OCI-LY7 (cell line): ENCODE measurements around the gene KIRREL3. TPM values are rescaled to one million over a fixed set of nuclear protein-coding genes. Genes with fewer than 3 reads are reported as not detected.

Source experiments
- BruUV-seq: library from RNA; stranded (reverse); fragments of 400-500 nt; replicated peaks from 2 replicates; lab custom pipeline; 2021; lab: Mats Ljungman, UMichigan
- CTCF ChIA-PET: fragments of 300-600 bp; sonication (Branson Sonifier 250); formaldehyde crosslinking; loops from one replicate; lab custom pipeline; 2022; ENCODE audit warnings: antibody characterized with exemption; ENCODE audit not compliant: unreplicated experiment; lab: Charles Lee
- POLR2A ChIA-PET: fragments of 300-600 bp; sonication (Branson Sonifier 250); formaldehyde crosslinking; loops from one replicate; lab custom pipeline; 2022; ENCODE audit warnings: antibody characterized with exemption; lab: Charles Lee
- DNase-seq: peaks from one replicate; pipeline ENCODE4 v3.0.0-alpha.2; 2015; ENCODE audit warnings: low spot score
- H2AFZ ChIP-seq: fragments of 200-600 bp; sonication (generic), shearing (Covaris generic); 2 replicates; pipeline ENCODE4 v1.6.1; 2014; ENCODE audit warnings: mild to moderate bottlenecking, antibody characterized with exemption, low read length, moderate library complexity
- H3K27ac ChIP-seq: fragments of 200-600 bp; sonication (generic); 2 replicates; pipeline ENCODE4 v1.5.1; 2014; ENCODE audit warnings: mixed run types, low read depth, mild to moderate bottlenecking, moderate library complexity, low read length, inconsistent platforms; ENCODE audit not compliant: poor library complexity, severe bottlenecking
- H3K36me3 ChIP-seq: fragments of 200-600 bp; sonication (generic); 2 replicates; pipeline ENCODE4 v1.6.1; 2014; ENCODE audit warnings: mild to moderate bottlenecking, antibody characterized with exemption, low read length, moderate library complexity, mixed read lengths; ENCODE audit not compliant: insufficient read depth
- H3K4me1 ChIP-seq: fragments of 200-600 bp; sonication (generic); 2 replicates; pipeline ENCODE4 v1.5.1; 2014; ENCODE audit warnings: mild to moderate bottlenecking, low read length; ENCODE audit not compliant: insufficient read depth, poor library complexity, severe bottlenecking
- H3K4me2 ChIP-seq: fragments of 200-600 bp; sonication (generic); 2 replicates; pipeline ENCODE4 v1.6.1; 2014; ENCODE audit warnings: mild to moderate bottlenecking, low read length
- H3K4me3 ChIP-seq: fragments of 200-600 bp; sonication (generic); 2 replicates; pipeline ENCODE4 v1.5.1; 2014; ENCODE audit warnings: mild to moderate bottlenecking, low read depth, low read length; ENCODE audit not compliant: poor library complexity, severe bottlenecking
- H3K79me2 ChIP-seq: fragments of 200-600 bp; sonication (generic); 2 replicates; pipeline ENCODE4 v1.6.1; 2016; ENCODE audit warnings: low read depth, mild to moderate bottlenecking, low read length, moderate library complexity, mixed read lengths; ENCODE audit not compliant: insufficient read depth
- H3K9me2 ChIP-seq: fragments of 200-600 bp; sonication (generic); 2 replicates; pipeline ENCODE4 v1.6.1; 2016; ENCODE audit warnings: mild to moderate bottlenecking, low read length, mixed read lengths; ENCODE audit not compliant: insufficient read depth
- H3K9me3 ChIP-seq: fragments of 200-600 bp; sonication (generic); 2 replicates; pipeline ENCODE4 v1.6.1; 2014; ENCODE audit warnings: mild to moderate bottlenecking, mixed run types, low read length, mixed read lengths
- H4K20me1 ChIP-seq: fragments of 200-600 bp; sonication (generic); 2 replicates; pipeline ENCODE4 v1.6.1; 2014; ENCODE audit warnings: mild to moderate bottlenecking, antibody characterized with exemption, low read length, moderate library complexity, mixed read lengths; ENCODE audit not compliant: insufficient read depth
- EZH2phosphoT487 ChIP-seq: fragments of 200-600 bp; sonication (generic); IDR thresholded peaks from 2 replicates; pipeline ENCODE4 v1.6.1; 2018; ENCODE audit warnings: low read depth, borderline replicate concordance, mild to moderate bottlenecking, mixed run types, antibody characterized with exemption, low read length, moderate library complexity, mixed read lengths
- intact Hi-C: fragments of 100-400 bp; cut with micrococcal nuclease; formaldehyde crosslinking; loops from one replicate; pipeline ENCODE4 v1.10.0; 2022; ENCODE audit not compliant: unreplicated experiment
- total RNA-seq, 2 experiments: library from RNA; depleted of rRNA in 1 of 2; stranded (reverse); fragments of >200 nt in 1 of 2; shearing (Covaris generic) in 1 of 2; gene quantifications; 2 replicates each; pipeline ENCODE4 v1.2.3, GENCODE V29; 2014 to 2022
- TF ChIP-seq, protein P1 (sequence below): fragments of 200-600 bp; sonication (generic); conservative IDR thresholded peaks from 2 replicates; pipeline ENCODE4 v1.5.1; 2014; ENCODE audit warnings: mild to moderate bottlenecking, antibody characterized with exemption, low read length, moderate library complexity, mixed read lengths

Gene KIRREL3
- total RNA-seq, 2 experiments from 2014 or later: not detected

DNA sequence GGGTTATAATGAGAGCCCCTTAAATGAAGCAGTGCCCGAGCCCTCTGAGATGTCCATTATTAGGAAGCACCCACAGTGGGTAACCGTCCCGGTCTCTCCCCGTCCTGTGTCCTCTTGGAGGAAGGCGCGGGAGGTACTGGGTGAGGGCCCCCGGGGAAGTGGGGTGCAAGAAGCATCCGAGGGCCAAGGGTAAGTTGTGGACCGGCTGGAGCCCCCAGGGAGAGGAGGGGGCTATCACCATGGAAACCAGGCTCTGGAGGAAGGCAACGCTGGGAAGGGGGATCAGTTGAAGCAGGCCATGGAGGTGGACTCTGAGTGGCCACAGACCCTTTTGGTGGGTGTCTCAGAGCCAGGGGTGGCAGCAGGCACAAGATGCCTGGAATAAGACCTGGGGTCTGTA, 471.5 kb downstream of the KIRREL3 start:
- Histone ChIP-seq H3K9me2 (no peaks in the 10 kb centered on the region), H3K4me3 (no peak overlapping the region), H3K9me3 (no peaks in the 10 kb centered on the region), H4K20me1 (no peaks in the 10 kb centered on the region), H3K36me3 (no peaks in the 10 kb centered on the region), H3K4me1 (no peaks in the 10 kb centered on the region), H2AFZ (no peak overlapping the region), H3K27ac (no peak overlapping the region), H3K4me2 (no peak overlapping the region), H3K79me2 (no peaks in the 10 kb centered on the region)
- CTCF ChIA-PET: no interaction called here
- intact Hi-C loops: no loop called here
- DNase-seq: no peak
- POLR2A ChIA-PET: no interaction called here
- BruUV-seq: no TSS peak
- TF ChIP-seq, protein P1, sequence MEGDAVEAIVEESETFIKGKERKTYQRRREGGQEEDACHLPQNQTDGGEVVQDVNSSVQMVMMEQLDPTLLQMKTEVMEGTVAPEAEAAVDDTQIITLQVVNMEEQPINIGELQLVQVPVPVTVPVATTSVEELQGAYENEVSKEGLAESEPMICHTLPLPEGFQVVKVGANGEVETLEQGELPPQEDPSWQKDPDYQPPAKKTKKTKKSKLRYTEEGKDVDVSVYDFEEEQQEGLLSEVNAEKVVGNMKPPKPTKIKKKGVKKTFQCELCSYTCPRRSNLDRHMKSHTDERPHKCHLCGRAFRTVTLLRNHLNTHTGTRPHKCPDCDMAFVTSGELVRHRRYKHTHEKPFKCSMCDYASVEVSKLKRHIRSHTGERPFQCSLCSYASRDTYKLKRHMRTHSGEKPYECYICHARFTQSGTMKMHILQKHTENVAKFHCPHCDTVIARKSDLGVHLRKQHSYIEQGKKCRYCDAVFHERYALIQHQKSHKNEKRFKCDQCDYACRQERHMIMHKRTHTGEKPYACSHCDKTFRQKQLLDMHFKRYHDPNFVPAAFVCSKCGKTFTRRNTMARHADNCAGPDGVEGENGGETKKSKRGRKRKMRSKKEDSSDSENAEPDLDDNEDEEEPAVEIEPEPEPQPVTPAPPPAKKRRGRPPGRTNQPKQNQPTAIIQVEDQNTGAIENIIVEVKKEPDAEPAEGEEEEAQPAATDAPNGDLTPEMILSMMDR: no peak
- TF ChIP-seq EZH2phosphoT487: no peak

DNA sequence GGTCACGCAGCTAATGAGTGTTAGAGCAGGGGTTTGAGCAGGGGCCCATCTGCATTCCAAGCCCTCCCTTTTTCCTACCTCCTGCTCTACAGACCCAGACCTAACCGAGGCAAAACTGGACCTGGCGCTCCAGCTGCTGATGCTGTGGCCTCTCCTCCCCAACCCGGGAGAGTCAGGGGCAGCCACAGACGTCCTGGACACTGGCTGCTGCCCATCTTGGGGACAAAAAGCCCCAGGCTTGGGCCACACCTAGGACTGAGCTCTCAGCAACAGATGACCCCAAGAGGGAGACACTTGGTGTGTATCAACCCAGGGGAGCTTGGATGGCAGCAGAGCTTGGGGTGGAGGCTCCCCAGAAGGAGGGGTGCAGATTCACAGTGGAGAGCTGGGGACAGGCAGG, 472.5 kb downstream of the KIRREL3 start:
- no peak overlapping the region for H3K4me3 ChIP-seq
- intact Hi-C loops: no loop called here
- H3K36me3 ChIP-seq: no peaks in the 10 kb centered on the region
- no peaks in the 10 kb centered on the region for H3K79me2 ChIP-seq
- no peaks in the 10 kb centered on the region for H3K9me3 ChIP-seq
- POLR2A ChIA-PET: interaction anchor here (0.7 to 1.4 kb wide), 3 partner anchors 15 to 223 kb away, joined by 3 read pairs; no protein-coding TSS in a partner anchor
- H2AFZ ChIP-seq: no peak overlapping the region
- BruUV-seq: no TSS peak
- no peaks in the 10 kb centered on the region for H3K4me1 ChIP-seq
- no peak overlapping the region for H3K27ac ChIP-seq
- H4K20me1 ChIP-seq: no peaks in the 10 kb centered on the region
- no peak overlapping the region for H3K4me2 ChIP-seq
- H3K9me2 ChIP-seq: no peaks in the 10 kb centered on the region
- CTCF ChIA-PET: no interaction called here
- TF ChIP-seq, protein P1: no peak
- no peak for TF ChIP-seq EZH2phosphoT487
- DNase-seq: no peak

DNA sequence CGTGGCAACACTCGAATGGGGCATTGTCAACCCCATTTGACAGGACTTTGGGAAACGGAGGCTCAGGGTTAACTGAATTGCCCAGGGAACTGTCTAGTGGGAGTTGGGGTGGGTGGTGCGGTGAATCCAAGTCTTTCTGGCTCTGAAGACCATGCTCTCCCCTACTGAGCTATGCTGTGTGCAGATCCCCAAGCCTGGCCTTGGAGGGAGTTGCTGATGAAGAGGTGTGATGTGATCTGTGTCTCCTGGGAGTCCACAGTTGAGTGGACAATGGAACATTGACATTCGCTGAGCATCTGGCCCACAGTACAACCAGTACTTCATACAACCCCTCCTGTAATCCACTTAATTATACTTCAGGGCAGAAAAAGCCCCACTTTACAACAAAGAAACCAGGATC, 472.9 kb downstream of the KIRREL3 start:
- intact Hi-C loops: no loop called here
- Histone ChIP-seq H3K4me3 (no peak overlapping the region), H3K9me3 (no peaks in the 10 kb centered on the region), H3K9me2 (no peaks in the 10 kb centered on the region), H3K79me2 (no peaks in the 10 kb centered on the region), H3K27ac (no peak overlapping the region), H3K4me2 (no peak overlapping the region), H4K20me1 (no peaks in the 10 kb centered on the region), H2AFZ (no peak overlapping the region), H3K4me1 (no peaks in the 10 kb centered on the region), H3K36me3 (no peaks in the 10 kb centered on the region)
- DNase-seq: no peak
- BruUV-seq: no TSS peak
- TF ChIP-seq, protein P1: no peak
- CTCF ChIA-PET: no interaction called here
- POLR2A ChIA-PET: interaction anchor here (1.4 kb wide), 1 partner anchor 15 kb away, joined by 3 read pairs; no protein-coding TSS in a partner anchor
